GM19463 (cell line): ENCODE data around the gene STK4.
A peak's percentile ranks its signal among the peaks of the same experiment; 100 is the strongest.

ENCODE experiments used
- ATAC-seq: cut with Tn5 transposase; IDR thresholded peaks from one replicate; pipeline ENCODE4 v1.9.1; 2021; ENCODE audit warnings: mild to moderate bottlenecking, moderate library complexity; ENCODE audit not compliant: unreplicated experiment

Gene STK4

GRCh38 chr20:44952731-44953130 lies 13.6 kb upstream of the STK4 start:
- no peak for ATAC-seq

DNA sequence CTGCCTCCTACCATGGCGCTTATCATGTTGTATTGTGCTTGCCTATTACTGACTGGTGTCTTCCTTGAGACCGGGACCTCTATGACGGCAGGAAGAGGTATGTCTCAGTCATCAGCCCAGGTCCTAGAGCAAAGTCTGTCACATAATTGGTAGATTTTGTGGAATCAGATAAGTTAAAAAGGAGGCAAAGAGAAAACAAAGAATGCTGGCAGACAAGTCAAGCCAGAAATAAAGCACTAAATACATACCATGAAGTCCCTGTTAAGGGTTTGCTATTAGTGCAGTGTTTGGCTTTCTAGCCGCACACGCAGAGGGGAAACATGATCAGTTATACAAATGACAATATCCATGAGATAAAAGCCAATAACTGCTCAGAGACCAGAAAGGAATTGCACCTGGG lies 12.1 kb upstream of the STK4 start:
- ATAC-seq: no peak

DNA sequence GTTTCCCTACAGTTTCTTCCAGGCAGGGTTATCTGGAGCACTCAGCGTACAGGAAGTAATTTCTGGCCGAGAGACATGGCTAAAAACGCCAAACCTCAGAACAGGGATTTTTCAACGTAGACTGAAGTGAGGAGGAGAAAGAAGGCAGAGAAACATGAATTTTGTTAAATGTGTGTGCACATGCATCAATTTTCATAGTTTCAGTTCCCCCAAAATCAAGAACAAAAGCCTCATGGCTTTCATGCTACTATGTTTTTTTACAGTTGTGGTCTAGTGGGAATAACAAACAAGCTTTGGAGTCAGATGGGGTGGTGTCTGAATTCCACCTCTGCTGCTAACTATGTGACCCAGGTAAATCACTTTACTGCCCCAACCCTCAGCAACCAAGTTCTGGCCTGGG lies 11.0 kb upstream of the STK4 start:
- ATAC-seq: no peak

DNA sequence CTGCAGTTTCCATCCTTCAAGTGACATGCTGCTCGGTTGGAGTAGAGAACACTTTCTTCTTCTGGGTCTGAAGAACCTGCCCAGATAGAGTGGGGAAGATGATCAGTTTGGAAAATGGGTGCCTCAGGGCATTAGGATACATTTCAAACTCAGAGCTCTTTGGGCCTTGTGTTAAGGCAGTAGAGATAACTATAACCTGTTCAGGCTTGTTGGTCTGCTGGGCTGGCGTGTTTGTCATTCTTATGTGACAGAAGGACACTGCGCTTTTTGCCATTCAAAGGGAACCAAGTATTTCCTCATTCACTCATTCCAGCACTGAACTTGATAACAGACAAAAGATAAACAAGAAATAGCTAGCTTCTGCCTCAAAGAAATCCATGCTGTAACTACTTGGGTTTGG lies 9.9 kb upstream of the STK4 start:
- no peak for ATAC-seq

DNA sequence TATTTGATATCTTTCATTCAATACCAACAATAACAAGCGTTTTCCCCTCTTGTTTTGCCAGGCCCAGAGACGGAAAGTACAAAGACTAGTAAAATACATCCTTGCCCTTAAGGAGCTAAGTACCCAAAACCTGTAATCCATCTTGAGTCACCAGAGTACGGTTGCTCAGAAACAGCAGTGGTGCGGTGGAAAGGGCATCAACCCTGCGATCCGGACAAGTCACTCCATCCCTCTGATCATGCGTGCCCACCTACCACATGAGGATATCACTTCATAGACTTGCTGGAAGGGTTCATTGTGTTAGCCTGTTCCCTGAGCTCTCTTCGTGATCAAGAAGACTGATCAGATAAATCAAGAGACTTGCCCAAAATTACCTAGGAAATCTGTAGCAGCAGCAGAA lies 8.0 kb upstream of the STK4 start:
- ATAC-seq: no peak

DNA sequence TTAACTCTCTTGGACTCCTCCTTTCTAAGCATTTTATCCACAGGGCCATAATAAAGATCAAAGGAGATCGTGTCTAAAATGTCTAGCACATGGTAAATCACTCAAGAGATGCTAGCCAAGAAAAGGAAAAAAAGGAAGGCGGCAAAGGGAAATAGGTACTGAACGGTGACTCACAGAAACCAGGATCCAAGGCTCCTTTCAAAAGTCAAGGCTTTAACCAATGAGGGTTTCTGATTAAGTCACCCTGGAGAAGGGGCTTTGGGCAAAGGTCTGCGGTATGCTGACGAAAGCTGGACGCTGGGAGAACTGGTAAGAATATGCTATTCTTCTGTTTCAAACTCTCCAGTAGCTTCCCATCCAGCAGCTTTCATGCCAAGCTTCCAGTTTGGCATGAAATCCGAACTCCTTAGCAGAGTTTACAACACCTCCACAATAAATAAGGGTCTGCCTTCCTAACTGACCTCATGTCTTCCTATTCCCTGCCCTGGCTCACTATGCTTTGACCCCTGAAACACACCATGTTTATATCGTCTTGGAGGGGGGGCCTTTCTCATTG lies 7.2 kb upstream of the STK4 start:
- no peak for ATAC-seq

- peak; percentile 4 for ATAC-seq
These were observed 6.6 kb upstream of the STK4 start for GRCh38 chr20:44959638-44960102.

- peak; percentile 91 for ATAC-seq
These were observed 6.0 kb upstream of the STK4 start, which contains the start of gene TOMM34 for GRCh38 chr20:44960103-44960852. TSS of gene TOMM34 (minus strand) at chr20:44960397. CDS start at chr20:44960333, 64 bp downstream.

DNA sequence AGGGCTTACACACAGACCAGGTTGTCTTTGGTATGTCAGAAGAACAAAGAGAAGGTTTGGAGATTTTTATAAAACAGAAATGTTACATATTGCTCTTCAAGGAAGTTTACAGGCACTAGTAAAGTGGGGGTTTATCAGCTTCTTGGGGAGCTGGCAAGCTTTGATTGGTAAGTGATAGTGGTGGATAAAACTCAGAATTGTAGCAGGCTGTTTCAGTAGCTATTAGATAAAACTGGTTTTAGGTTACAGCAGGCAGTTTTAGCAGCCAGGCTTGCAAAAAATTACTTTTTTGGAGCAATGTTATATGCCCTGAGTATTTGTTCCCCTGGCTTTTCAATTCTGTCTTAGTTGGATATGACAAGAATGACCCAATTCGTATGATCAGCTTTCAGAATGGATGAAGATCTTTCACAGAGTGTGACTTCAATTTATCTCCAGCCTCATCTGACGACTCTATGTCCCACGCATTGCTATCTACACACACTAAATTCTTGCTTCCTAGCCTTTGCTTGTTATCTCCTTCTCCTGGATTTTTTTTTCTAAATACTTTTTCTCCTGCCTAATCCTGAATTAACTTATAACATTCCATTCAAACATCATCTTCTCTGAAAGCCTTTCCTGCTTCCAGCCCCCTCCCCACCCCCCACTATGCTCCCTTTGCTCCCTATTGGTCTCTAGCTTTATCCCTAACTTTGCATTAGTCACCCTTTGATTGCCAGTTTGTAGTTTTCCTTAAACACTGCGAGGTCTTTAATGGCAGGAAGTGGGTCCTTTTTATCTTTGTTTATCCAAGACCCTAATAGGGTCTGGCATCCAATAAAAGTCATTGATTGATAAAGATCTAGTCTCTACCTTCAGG lies 5.1 kb upstream of the STK4 start:
- no peak for ATAC-seq

DNA sequence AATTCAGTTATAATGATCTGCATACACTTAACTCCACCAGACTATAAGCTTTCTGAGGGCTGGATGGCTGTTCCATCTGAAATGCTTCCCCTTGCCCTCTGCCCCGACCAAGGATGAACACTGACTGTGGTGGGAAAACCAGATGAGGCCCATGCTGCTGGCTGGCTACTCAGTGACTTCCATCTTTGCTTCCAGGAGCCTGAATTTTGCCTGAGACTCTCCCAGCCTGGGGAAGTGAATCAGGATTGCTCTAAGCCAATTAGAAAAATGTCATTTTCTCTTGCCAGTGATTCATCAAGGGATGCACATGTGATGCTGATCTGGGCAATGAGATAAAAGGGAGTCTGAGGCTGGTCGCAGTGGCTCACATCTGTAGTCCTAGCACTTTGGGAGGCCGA lies 4.4 kb upstream of the STK4 start:
- ATAC-seq: no peak

GRCh38 chr20:44962483-44962882 lies 3.8 kb upstream of the STK4 start:
- no peak for ATAC-seq

- no peak for ATAC-seq
These were observed 2.7 kb upstream of the STK4 start for GRCh38 chr20:44963325-44964215.

DNA sequence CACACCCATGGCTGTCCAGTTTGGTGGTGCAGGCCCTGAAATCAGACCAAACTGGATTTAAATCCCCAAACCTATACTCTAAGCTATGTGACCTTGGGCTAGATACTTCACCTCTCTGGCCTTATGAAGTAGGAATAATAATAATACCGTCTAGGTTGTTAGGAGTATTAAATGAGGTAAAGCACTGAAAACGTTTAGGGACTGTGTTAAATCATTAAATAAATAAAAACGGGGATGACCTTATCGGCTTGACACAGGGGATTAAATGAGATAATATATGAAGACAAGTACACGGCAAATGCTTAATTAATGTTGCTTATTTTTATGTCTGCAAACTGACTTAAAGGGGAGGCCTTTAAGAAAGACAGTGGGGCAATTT lies 672 bp upstream of the STK4 start:
- ATAC-seq: no peak

- ATAC-seq: no peak
These were observed 995 bp downstream of the STK4 start for GRCh38 chr20:44967207-44967807.

GRCh38 chr20:44969300-44969894 lies 3.1 kb downstream of the STK4 start:
- no peak for ATAC-seq

- ATAC-seq: no peak
These were observed 4.0 kb downstream of the STK4 start for GRCh38 chr20:44970243-44970757.

DNA sequence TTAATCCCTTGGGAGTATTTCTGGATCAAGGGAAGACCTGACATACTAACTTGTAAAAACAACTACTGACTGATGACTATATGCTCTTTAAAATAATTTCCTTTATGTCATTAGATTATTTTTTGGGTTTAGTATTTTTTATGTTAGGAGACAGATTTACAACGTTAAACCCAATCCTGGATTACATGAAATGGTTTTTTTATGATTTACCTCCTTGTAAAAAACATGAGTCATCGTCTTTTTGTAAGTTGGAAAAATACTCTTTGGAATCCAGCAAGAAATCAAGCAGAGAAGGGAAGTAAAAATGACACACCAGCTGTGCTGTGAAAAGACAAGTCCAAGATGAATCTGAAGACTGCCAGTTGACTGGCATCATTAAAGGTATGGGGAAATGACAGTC lies 6.7 kb downstream of the STK4 start:
- no peak for ATAC-seq

- ATAC-seq: no peak
These were observed 10.4 kb downstream of the STK4 start for GRCh38 chr20:44976698-44977097.

DNA sequence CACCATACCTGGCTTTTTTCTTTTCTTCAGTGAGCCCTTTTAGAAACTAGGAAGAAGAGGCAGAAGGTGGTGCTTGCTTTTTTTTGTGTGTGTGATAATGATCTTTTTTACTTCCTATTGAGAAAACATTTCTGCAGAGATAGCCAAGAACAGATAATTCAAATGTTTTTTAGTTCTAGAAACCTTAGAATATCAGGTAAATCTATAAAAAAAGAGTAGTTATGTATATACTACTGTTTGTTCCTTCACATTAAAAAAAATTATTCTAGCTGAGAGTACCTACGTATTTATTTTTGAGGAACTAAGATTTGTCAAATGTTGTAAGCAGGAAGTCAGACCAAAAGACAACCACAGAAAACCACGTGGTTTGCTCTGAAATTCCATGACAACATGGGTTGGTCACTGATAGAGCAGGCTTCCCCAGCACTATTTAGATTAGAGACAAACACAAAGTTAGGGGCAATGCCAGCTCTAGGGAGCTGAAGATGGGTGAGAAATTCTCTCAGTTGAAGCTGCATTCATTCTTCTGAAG lies 12.8 kb downstream of the STK4 start:
- ATAC-seq: peak; percentile 81
